Mesodermal cell (in vitro differentiated cells): Measurements from ENCODE around the gene HOXB4.

Source experiments
- H3K27ac ChIP-seq: 2 replicates; pipeline ENCODE4 v1.7.0; 2013; ENCODE audit warnings: mild to moderate bottlenecking, low read depth, low read length, moderate library complexity; ENCODE audit not compliant: severe bottlenecking
- H3K36me3 ChIP-seq: 2 replicates; pipeline ENCODE4 v1.7.1; 2013; ENCODE audit warnings: mild to moderate bottlenecking, low read length, moderate library complexity; ENCODE audit not compliant: control insufficient read depth, insufficient read depth
- H3K4me1 ChIP-seq: one replicate; pipeline ENCODE4 v1.7.1; 2013; ENCODE audit warnings: mild to moderate bottlenecking, low read length; ENCODE audit not compliant: insufficient read depth, control insufficient read depth, poor library complexity, severe bottlenecking
- H3K4me3 ChIP-seq: 2 replicates; pipeline ENCODE4 v1.7.0; 2013; ENCODE audit warnings: low read length, control low read depth, mild to moderate bottlenecking; ENCODE audit not compliant: insufficient read depth, poor library complexity, severe bottlenecking; ENCODE audit errors: extremely low read depth
- H3K9me3 ChIP-seq: 2 replicates; pipeline ENCODE4 v1.7.1; 2013; ENCODE audit warnings: mild to moderate bottlenecking, low read length, moderate library complexity; ENCODE audit not compliant: control insufficient read depth
- WGBS, 2 experiments: methylation state at CpG; one replicate each; pipeline ENCODE4 v1.1.5; 2013; ENCODE audit warnings: missing lambda C conversion rate in 2 of 2; ENCODE audit not compliant: insufficient coverage in 2 of 2; 5-methylcytosine and 5-hydroxymethylcytosine counted together

Gene HOXB4

DNA sequence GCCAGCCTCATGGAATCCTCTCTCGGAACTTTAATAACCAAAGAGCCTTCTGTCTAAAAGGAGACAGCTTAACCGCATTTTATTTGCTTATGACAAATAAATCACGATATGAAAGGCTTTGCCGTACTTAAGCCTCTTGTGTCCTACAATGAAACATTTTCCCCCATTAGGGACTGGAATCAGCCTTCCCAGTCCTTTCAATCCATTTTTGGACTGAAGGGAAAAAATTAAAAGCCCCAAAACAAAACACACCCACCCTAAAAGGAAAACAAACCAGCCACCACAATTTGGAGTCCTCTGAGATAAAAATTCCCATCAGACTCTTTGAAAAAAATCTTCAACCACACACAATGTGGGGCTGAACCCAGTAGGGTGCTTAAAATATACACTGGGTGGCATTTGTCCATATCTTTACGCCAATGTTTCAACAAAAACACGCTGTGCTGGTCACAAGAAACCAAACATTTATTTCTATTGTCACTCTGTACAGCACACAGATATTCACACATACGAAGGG is 3.0 kb downstream of the HOXB4 start:
- no peak overlapping the region for H3K4me3 ChIP-seq
- H3K4me1 ChIP-seq, result peaks cover 34% of the 10 kb centered on the region
- H3K36me3 ChIP-seq, result no peaks in the 10 kb centered on the region
- H3K27ac ChIP-seq, result no peak overlapping the region
- no peaks in the 10 kb centered on the region for H3K9me3 ChIP-seq
- 25% methylated on average over 5 to 6 of the region's 7 CpGs for WGBS, 2 experiments

DNA sequence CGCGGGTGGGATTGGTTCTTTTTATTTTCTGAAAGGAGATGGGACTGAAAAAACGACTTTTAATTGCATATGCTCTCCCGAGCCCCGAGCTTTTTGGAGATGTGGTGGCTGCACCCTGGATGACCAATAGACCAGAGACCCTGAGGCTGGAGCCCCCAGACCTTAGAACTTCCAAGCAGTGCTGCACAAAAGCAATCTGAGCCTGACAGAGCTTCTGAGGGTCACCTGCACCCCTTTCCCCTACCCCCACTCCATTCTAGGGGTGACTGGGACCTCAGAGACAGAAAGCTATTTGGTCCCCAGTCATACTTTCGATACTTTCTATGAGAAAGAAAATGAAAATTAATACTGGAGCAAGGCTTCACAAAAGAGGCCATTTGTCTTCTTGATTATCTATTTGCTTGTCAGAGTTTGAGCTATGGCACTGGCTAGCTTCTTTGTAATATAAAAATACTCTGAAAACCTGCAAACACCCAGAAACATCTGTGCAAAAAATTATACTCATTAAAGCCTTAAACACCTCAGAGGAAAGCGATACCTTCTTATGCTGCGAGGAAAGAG is 3.6 kb downstream of the HOXB4 start:
- 12 to 14% methylated on average over 5 to 7 of the region's 8 CpGs for WGBS, 2 experiments
- Histone ChIP-seq H3K4me1 (peaks cover 39% of the 10 kb centered on the region), H3K4me3 (no peak overlapping the region), H3K27ac (peak overlapping the region; percentile 60), H3K9me3 (no peaks in the 10 kb centered on the region), H3K36me3 (no peaks in the 10 kb centered on the region)

DNA sequence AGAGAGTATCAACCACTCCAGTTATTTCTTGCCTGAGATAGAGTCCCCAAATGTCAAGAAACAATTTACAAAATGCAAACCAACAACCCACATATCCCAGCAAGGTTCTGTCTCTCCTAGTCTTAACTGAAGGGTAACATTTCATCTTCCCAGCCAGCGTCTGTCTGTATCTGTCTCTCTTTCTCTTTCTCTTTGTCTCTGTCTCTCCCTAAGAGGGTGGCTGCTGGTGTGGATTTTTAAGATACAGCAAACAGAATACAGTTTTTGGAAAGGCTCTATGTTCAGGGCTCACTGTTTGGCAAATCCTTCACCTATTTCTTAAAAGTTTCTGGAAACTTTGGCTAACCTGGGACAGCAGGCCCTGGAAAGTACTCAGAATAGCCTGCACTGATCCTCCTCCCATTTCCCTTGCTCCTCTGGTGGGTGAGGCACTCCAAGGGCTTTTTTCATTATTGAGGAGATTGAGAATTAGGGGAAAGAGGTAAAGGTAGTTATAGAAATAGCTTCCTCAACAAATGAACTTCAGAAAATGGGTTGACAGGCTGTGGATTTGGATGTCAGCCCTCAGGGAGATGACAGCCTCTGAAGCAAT is 6.2 kb downstream of the HOXB4 start:
- Histone ChIP-seq H3K9me3 (no peaks in the 10 kb centered on the region), H3K27ac (peak overlapping the region; percentile 90), H3K4me3 (no peak overlapping the region), H3K36me3 (no peaks in the 10 kb centered on the region), H3K4me1 (peaks cover 35% of the 10 kb centered on the region)
- 33% methylated on average over 1 of the region's 1 CpG; no CpG with 5 or more reads in 1 of the 2 experiments for WGBS, 2 experiments

GRCh38 chr17:48571024-48571818 is 6.9 kb downstream of the HOXB4 start:
- 6% methylated on average over 23 to 24 of the region's 26 CpGs for WGBS, 2 experiments
- peak overlapping the region; percentile 15 for H3K4me3 ChIP-seq

GRCh38 chr17:48570325-48571023 is 7.7 kb downstream of the HOXB4 start:
- Histone ChIP-seq H3K4me1 (peaks cover 28% of the 10 kb centered on the region), H3K9me3 (no peaks in the 10 kb centered on the region), H3K4me3 (peak overlapping the region; percentile 15), H3K36me3 (no peaks in the 10 kb centered on the region), H3K27ac (peak overlapping the region; percentile 90)
- 2 to 3% methylated on average over 11 to 15 of the region's 19 CpGs for WGBS, 2 experiments

More at GRCh38 chr17:48571024-48571818, 6.9 kb downstream of the HOXB4 start:
- Histone ChIP-seq H3K9me3 (no peaks in the 10 kb centered on the region), H3K4me1 (peaks cover 33% of the 10 kb centered on the region), H3K27ac (peak overlapping the region; percentile 90), H3K36me3 (no peaks in the 10 kb centered on the region)

DNA sequence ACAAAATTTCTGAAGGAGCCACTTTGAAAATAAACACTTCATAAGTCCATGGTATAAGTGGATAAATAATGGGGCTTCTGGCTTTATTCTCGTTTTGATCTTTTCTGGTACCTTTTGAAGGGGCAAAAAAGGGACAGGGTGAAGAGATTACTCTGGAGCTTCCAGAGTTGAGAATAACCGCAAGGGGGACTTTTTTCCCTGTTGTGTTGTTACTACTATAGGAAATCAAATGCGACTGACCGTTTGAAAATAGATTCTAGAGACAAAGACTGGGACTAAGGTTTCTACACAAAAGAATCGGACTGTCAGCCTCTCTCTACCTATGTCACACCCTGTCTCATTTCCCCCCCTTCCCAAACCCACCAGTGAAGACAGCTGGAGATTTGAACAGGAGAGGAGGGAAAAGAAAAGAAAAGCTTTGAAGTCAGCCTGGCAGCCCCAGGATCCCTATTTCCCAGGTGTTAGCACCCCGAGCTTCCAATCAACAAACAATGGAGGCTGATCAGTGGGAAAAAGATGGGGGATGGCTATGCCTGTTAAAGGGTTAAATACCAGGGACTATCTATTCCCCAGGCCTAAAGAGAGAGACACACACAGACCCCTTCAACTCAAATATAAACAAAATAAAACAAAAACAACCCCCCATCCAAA is 8.4 kb downstream of the HOXB4 start:
- H3K4me3 ChIP-seq, result no peak overlapping the region
- H3K9me3 ChIP-seq, result no peaks in the 10 kb centered on the region
- peak overlapping the region; percentile 90 for H3K27ac ChIP-seq
- peaks cover 33% of the 10 kb centered on the region for H3K4me1 ChIP-seq
- WGBS, 2 experiments, result 0% methylated on average over 1 to 2 of the region's 6 CpGs
- H3K36me3 ChIP-seq, result no peaks in the 10 kb centered on the region

DNA sequence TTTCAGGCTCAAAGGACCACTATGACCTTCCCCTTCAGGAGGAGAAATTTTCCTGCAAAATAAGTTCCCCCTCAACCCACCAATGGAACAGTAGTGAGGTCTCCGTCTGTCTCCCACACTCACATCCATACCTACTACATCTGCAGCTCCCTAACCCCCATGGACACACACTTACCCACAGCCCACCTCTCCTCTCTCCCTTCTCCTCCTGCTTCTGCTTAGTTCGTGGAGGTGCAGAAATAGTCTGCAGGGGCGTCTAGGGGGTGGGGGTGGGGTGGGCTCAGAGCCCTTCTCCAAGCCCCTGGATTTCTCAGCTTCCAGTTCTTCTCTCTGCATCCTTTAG is 8.9 kb downstream of the HOXB4 start:
- H3K4me3 ChIP-seq, result no peak overlapping the region
- 11 to 20% methylated on average over 1 of the region's 3 CpGs for WGBS, 2 experiments

DNA sequence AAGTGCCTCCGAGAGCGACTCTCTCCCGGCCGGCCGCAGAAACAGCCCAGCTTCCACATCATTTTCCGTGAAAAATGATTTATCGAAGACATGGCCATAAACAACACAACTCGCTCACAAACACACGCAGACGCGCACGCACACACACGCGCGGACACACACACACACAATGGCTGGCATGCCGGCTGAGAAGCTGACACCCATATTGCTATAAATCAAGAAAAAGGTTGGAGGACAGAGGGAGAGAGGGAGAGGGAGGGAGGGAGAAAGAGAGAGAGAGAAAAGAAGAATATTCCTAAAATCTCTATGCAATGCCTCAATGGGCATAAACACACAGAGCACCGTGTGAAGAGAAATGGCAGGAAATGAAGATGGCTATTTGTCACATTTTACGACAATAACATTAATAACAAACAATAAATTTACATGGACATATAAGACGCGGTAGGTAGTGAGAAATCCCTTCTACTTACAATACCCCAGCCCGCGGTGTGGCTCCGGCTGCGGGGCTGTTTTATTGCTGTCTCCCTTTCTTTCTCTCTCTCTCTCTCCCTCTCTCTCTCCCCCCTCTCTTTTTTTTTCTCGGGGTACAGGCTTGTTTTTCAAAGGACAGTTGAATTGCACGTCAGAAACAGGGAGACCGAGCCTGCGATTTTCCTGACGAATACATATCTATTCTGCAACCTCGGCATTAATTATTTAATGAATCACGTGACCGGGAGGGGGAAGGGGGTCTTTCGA is 9.5 kb downstream of the HOXB4 start:
- H3K9me3 ChIP-seq, result no peaks in the 10 kb centered on the region
- no peak overlapping the region for H3K27ac ChIP-seq
- no peaks in the 10 kb centered on the region for H3K36me3 ChIP-seq
- H3K4me1 ChIP-seq, result peaks cover 32% of the 10 kb centered on the region
- 0 to 5% methylated on average over 8 to 11 of the region's 33 CpGs for WGBS, 2 experiments
- no peak overlapping the region for H3K4me3 ChIP-seq

More for the DNA sequence above, 8.9 kb downstream of the HOXB4 start:
- Histone ChIP-seq H3K9me3 (no peaks in the 10 kb centered on the region), H3K27ac (no peak overlapping the region), H3K4me1 (peaks cover 37% of the 10 kb centered on the region), H3K36me3 (no peaks in the 10 kb centered on the region)

- peak overlapping the region; percentile 23 for H3K27ac ChIP-seq
- no peaks in the 10 kb centered on the region for H3K36me3 ChIP-seq
- peaks cover 31% of the 10 kb centered on the region for H3K4me1 ChIP-seq
- H3K4me3 ChIP-seq, result no peak overlapping the region
- WGBS, 2 experiments, result 14 to 15% methylated on average over 2 of the region's 2 CpGs
- no peaks in the 10 kb centered on the region for H3K9me3 ChIP-seq
Measured at GRCh38 chr17:48567646-48568354, 10.3 kb downstream of the HOXB4 start.
